Tibial artery (tissue), 4 donors: ENCODE measurements around the gene TMEM63C.

ENCODE experiments used
- DNase-seq, 2 donors: peaks; one replicate each; pipeline ENCODE4 v3.0.0-alpha.2; 2019
- H3K27ac ChIP-seq, 2 donors: fragments of 200-600 bp; sonication (generic) in 1 of 2; 1 replicate in 1 of 2; 2 replicates in 1 of 2; pipeline ENCODE4 v1.5.1; 2018 to 2019; ENCODE audit warnings: mild to moderate bottlenecking in 1 of 2
- H3K27me3 ChIP-seq, 2 donors: fragments of 200-600 bp; sonication (generic) in 1 of 2; one replicate each; pipeline versions ENCODE4 v1.5.1 to v1.6.0; 2016 to 2019
- H3K36me3 ChIP-seq, 3 donors: fragments of 200-600 bp; sonication (generic) in 2 of 3; one replicate each; pipeline ENCODE4 v1.5.1; 2016 to 2019; ENCODE audit warnings: mild to moderate bottlenecking in 2 of 3
- H3K4me1 ChIP-seq, 4 donors: fragments of 200-600 bp; sonication (generic) in 2 of 4; 1 replicate in 3 of 4; 2 replicates in 1 of 4; pipeline ENCODE4 v1.5.1; 2016 to 2019
- H3K4me3 ChIP-seq, 2 donors: fragments of 200-600 bp; sonication (generic) in 1 of 2; 1 replicate in 1 of 2; 2 replicates in 1 of 2; pipeline ENCODE4 v1.5.1; 2018 to 2019; ENCODE audit warnings: mild to moderate bottlenecking in 2 of 2
- H3K9me3 ChIP-seq, 3 donors: fragments of 200-600 bp; sonication (generic) in 1 of 3; one replicate each; pipeline ENCODE4 v1.5.1; 2016 to 2019
- intact Hi-C: fragments of 100-400 bp; cut with DNase I; formaldehyde crosslinking; loops from one replicate; pipeline ENCODE4 v1.15.0; 2023; ENCODE audit warnings: low total_unique reads
- TF ChIP-seq, protein P1 (sequence below), 2 experiments: fragments of 200-600 bp in 1 of 2; fragments of 450-650 bp in 1 of 2; IDR thresholded peaks; one replicate each; pipeline ENCODE4 v1.5.1; 2017 to 2019; ENCODE audit warnings: antibody characterized with exemption in 2 of 2, mild to moderate bottlenecking in 1 of 2, moderate library complexity in 1 of 2

The TMEM63C gene

DNA sequence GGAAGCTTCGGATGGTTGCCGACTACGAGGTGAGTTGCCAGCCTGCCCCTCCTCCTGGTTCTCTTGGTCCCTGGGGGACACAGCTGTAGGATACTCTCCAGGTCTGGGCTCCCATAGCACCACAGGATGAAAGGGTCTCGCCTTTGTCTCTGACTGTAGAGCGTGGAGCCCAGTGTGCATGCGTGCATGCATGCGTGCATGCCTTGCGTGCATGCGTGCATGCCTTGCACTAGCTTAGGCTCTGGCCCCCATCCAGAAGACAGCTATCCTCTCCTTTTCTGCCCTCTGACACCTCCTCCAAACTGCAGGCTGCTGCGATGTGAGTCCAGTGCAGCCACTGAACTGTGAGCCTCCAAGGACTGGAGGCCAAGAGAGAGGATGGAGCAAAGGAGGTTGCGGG is 70.3 kb downstream of the TMEM63C start:
- Histone ChIP-seq H3K27ac (no peak overlapping the region), H3K4me1 (no peaks in the 10 kb centered on the region), H3K9me3 (no peaks in the 10 kb centered on the region), H3K4me3 (no peak overlapping the region), H3K36me3 (no peaks in the 10 kb centered on the region), H3K27me3 (peaks cover 0 to 14% of the 10 kb centered on the region in 2 donors)
- intact Hi-C loops, result no loop called here
- no peak for DNase-seq
- TF ChIP-seq, protein P1, sequence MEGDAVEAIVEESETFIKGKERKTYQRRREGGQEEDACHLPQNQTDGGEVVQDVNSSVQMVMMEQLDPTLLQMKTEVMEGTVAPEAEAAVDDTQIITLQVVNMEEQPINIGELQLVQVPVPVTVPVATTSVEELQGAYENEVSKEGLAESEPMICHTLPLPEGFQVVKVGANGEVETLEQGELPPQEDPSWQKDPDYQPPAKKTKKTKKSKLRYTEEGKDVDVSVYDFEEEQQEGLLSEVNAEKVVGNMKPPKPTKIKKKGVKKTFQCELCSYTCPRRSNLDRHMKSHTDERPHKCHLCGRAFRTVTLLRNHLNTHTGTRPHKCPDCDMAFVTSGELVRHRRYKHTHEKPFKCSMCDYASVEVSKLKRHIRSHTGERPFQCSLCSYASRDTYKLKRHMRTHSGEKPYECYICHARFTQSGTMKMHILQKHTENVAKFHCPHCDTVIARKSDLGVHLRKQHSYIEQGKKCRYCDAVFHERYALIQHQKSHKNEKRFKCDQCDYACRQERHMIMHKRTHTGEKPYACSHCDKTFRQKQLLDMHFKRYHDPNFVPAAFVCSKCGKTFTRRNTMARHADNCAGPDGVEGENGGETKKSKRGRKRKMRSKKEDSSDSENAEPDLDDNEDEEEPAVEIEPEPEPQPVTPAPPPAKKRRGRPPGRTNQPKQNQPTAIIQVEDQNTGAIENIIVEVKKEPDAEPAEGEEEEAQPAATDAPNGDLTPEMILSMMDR (IDR thresholded peaks at IDR 0.05), result no peak

DNA sequence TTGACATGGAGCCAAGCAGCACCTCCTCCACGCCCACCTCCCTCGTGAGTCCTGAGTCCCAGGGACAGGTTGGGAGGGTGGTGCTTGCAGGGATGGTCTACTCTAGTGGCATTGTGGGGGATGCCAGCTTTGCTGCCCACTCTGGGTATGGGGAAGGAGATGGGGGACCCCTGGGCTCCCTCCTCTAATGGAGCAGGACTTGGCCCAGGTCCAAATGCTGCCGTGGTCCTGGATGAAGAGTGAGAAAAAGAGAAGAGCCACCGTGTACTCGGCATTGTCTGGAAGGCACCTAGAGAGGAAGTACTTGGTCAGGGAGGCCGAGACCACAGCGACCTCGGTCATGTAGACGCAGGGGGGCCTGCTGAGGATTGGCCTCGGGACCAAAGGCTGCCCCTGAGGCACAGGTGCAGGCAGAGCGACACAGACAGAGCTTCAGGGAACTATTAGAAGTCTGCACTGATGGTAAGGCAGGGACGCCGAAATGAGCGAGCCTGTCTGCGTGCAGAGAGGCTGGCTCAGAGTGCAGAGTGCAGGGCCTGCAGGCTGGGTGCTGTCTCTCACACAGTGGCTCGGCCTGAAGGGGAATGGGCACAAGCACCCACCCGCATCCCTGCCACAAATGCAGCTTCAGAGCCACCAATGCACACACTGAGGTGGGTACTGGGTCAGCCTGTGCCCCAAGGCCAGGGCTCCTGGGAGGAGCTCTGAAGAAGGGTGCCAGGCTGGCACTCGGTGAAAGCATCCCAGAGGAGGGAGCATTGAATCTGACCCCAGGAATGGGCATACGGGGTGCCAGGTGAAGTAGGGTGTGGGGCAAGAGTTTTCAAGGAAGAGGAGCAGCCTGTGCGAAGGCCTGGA is 72.0 kb downstream of the TMEM63C start:
- no peaks in the 10 kb centered on the region for H3K36me3 ChIP-seq
- peaks cover 0 to 29% of the 10 kb centered on the region in 2 donors for H3K27me3 ChIP-seq
- TF ChIP-seq, protein P1 (IDR thresholded peaks at IDR 0.05), result no peak
- intact Hi-C loops, result no loop called here
- H3K4me1 ChIP-seq, result no peaks in the 10 kb centered on the region
- H3K4me3 ChIP-seq, result no peak overlapping the region
- H3K27ac ChIP-seq, result no peak overlapping the region
- no peaks in the 10 kb centered on the region for H3K9me3 ChIP-seq
- DNase-seq, result no peak

DNA sequence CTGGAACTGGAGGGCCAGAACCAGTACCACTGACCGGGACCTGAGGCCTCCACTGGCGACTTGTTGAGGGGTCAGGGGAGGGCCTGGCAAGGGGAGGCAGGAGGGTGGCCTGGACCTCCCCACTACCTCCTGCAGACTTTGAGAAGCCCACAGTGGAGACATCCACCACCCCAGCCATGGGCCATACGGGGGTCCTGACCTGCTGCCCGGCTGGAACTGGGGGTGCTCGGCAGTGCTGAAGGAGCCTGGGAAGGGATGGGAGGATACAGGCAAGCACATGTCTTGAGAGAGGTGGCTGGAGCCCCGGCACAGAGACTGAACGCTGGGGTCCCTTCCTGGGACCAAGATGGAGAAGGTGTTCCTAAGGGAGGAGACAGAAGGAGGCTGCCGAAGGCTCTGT is 75.1 kb downstream of the TMEM63C start:
- Histone ChIP-seq H3K9me3 (no peaks in the 10 kb centered on the region), H3K27ac (no peak overlapping the region), H3K4me1 (no peaks in the 10 kb centered on the region), H3K4me3 (no peak overlapping the region), H3K36me3 (no peaks in the 10 kb centered on the region), H3K27me3 (peaks cover 0 to 52% of the 10 kb centered on the region in 2 donors)
- TF ChIP-seq, protein P1 (IDR thresholded peaks at IDR 0.05), result no peak
- intact Hi-C loops, result no loop called here
- DNase-seq, result no peak

DNA sequence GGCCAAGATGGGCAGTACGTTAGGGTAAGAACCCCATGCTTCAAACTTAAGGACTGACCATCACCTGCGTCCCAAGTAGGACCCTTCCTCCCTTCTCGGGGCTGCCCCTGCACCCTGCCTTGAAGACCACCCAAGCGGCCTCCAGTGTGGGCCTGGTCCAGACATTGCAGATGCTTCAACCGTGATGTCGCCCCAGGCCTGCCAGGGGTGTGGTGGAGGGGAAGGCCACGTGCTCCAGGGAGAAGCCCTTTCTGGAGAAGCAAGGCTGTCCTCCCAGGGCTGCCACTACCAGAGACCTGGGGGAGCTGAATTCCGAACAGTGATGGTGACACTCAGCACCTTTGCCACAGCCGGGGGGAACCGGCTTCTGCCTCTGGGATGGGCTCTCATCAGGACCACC is 76.1 kb downstream of the TMEM63C start:
- no peak for DNase-seq
- intact Hi-C loops, result no loop called here
- Histone ChIP-seq H3K36me3 (no peaks in the 10 kb centered on the region), H3K27me3 (peaks cover 0 to 52% of the 10 kb centered on the region in 2 donors), H3K4me1 (no peaks in the 10 kb centered on the region), H3K27ac (no peak overlapping the region), H3K9me3 (no peaks in the 10 kb centered on the region), H3K4me3 (no peak overlapping the region)
- TF ChIP-seq, protein P1 (IDR thresholded peaks at IDR 0.05), result no peak

DNA sequence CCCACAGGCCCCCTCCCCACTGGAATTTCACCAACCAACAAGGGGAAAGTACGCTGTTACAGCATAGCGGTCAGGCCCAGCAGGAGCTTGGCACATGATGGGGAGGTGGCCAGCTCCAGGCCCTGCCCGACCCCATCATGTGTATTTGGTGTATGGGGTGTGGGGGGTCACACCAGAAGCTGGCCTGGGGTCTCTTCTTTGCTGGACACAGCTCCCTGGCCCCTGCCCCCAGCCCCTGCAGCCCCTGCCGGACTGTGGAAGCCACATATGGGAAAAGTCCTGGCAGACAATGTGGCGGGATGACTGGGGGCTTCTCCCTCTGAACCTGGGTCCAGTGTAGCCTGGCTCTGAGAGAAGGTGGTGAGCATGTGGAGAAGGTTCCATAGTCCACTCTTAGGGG is 77.0 kb downstream of the TMEM63C start:
- H3K27ac ChIP-seq, result no peak overlapping the region
- H3K4me3 ChIP-seq, result no peak overlapping the region
- H3K27me3 ChIP-seq, result peaks cover 0 to 52% of the 10 kb centered on the region in 2 donors
- TF ChIP-seq, protein P1 (IDR thresholded peaks at IDR 0.05), result no peak
- H3K36me3 ChIP-seq, result no peaks in the 10 kb centered on the region
- H3K9me3 ChIP-seq, result no peaks in the 10 kb centered on the region
- no peak for DNase-seq
- intact Hi-C loops, result no loop called here
- no peaks in the 10 kb centered on the region for H3K4me1 ChIP-seq
